ENCODE measurements around the gene PIAS4. TPM values are rescaled to one million over a fixed set of nuclear protein-coding genes. Genes with fewer than 3 reads are reported as not detected.

PIAS4 gene
- total and polyA plus RNA-seq, 10 of the 15 experiments (the other 5 are each of a cell fraction or from before 2014, with no cell fraction given) = 0.13 to 25.1 (median 11.3) TPM

GRCh38 chr19:4068047-4068966, 60.8 kb downstream of the PIAS4 start:
- intact Hi-C loops (cut with micrococcal nuclease; ENCODE audit: unreplicated experiment) = loop anchor here (2.0 to 10.0 kb wide), 3 partner anchors 46 to 116 kb away; partner anchors contain the start of genes ANKRD24, EEF2 and SIRT6
- in situ Hi-C loops (cut with MboI) = no loop called here
- H2AFZ ChIP-seq (ENCODE audit: control insufficient read depth, low read depth, low read length) = no peak overlapping the region
- peaks cover 19% of the 10 kb centered on the region for H3K79me2 ChIP-seq (ENCODE audit: control insufficient read depth, insufficient read depth, low read length)
- H3K36me3 ChIP-seq (ENCODE audit: control insufficient read depth in 2 of 2, insufficient read depth in 2 of 2, low read length in 1 of 2) = 0 out of 4 replicates have a peak, but pooled peaks cover 0 to 4% of the 10 kb centered on the region in 2 experiments
- SMC1A ChIA-PET (ENCODE audit: uncharacterized antibody, unreplicated experiment) = interaction anchor here (0.7 kb wide), 1 partner anchor 10 kb away, joined by 3 read pairs; no protein-coding TSS in a partner anchor
- POLR2A ChIA-PET = interaction anchor here (0.6 to 2.8 kb wide), 2 partner anchors 41 to 473 kb away, joined by 3 to 8 read pairs; no protein-coding TSS in a partner anchor
- peak overlapping the region; percentile 79 for H3K4me2 ChIP-seq (ENCODE audit: control insufficient read depth, insufficient read depth)
- RAD21 ChIA-PET (ENCODE audit: unreplicated experiment) = no interaction called here
- H3K27me3 ChIP-seq (replicated peaks in 1 of 2; ENCODE audit: control insufficient read depth in 2 of 2, insufficient read depth in 2 of 2, low read length in 1 of 2) = no peaks in the 10 kb centered on the region; a peak in 1 of 4 replicates
- no peaks in the 10 kb centered on the region for H3K9me3 ChIP-seq (replicated peaks; ENCODE audit: control insufficient read depth, insufficient read depth, low read length)
- H3K4me3 ChIP-seq = peak overlapping the region; percentile 88
- peaks cover 5% of the 10 kb centered on the region; the same call in 1 of the 2 replicates for H4K20me1 ChIP-seq (ENCODE audit: control insufficient read depth, insufficient read depth)
- 12% methylated on average over 31 of the region's 31 CpGs for WGBS (ENCODE audit: insufficient coverage, insufficient replicate concordance, low lambda C conversion rate, missing lambda C conversion rate)
- ATAC-seq = no peak
- DNase-seq (ENCODE audit: low read depth, low spot score) = no peak
- CTCF ChIA-PET = interaction anchor here (0.6 kb wide), 1 partner anchor 27 kb away, joined by 3 read pairs; no protein-coding TSS in a partner anchor
- no peak for FAIRE-seq
- peaks cover 10% of the 10 kb centered on the region for H3K4me1 ChIP-seq (ENCODE audit: control insufficient read depth, insufficient read depth, low read length)
- no peak overlapping the region for H3K27ac ChIP-seq (ENCODE audit: control insufficient read depth, insufficient read depth)
- TF ChIP-seq EED (IDR thresholded peaks at IDR 0.05; ENCODE audit: low read depth) (no peak), IKZF2 (IDR thresholded peaks at IDR 0.05) (peak in 1 of 2 experiments; percentile 31; a peak in 1 of 4 replicates), IKZF1 (conservative IDR thresholded peaks at IDR 0.05) (peak; percentile 45; the same call in 1 of the 2 replicates), TARDBP (IDR thresholded peaks at IDR 0.05; ENCODE audit: borderline replicate concordance) (no peak), POLR2AphosphoS2 (IDR thresholded peaks at IDR 0.05; ENCODE audit: low read depth, low read length) (no peak), PAX5 (IDR thresholded peaks at IDR 0.05; ENCODE audit: borderline replicate concordance, low read depth, low read length) (no peak), CHD2 (IDR thresholded peaks at IDR 0.05; ENCODE audit: borderline replicate concordance, low read depth, low read length) (no peak), CTCF (IDR thresholded peaks at IDR 0.05 in 2 of 3, conservative IDR thresholded peaks at IDR 0.05 in 1 of 3; ENCODE audit: control insufficient read depth in 2 of 3, extremely low read depth in 1 of 3, insufficient read depth in 1 of 3, low read depth in 3 of 3, low read length in 3 of 3) (no peak), SUPT20H (IDR thresholded peaks at IDR 0.05; ENCODE audit: borderline replicate concordance, control insufficient read depth, low read depth, low read length) (no peak), SIN3A (IDR thresholded peaks at IDR 0.05; ENCODE audit: low read depth, low read length) (no peak), HCFC1 (IDR thresholded peaks at IDR 0.05; ENCODE audit: low read length) (no peak), SPI1 (IDR thresholded peaks at IDR 0.05; ENCODE audit: borderline replicate concordance, insufficient read depth, low read depth, low read length) (peak; percentile 37; the same call in 1 of the 2 replicates), CBX3 (IDR thresholded peaks at IDR 0.05; ENCODE audit: borderline replicate concordance, low read depth) (no peak)
- TF ChIP-seq, protein P1, sequence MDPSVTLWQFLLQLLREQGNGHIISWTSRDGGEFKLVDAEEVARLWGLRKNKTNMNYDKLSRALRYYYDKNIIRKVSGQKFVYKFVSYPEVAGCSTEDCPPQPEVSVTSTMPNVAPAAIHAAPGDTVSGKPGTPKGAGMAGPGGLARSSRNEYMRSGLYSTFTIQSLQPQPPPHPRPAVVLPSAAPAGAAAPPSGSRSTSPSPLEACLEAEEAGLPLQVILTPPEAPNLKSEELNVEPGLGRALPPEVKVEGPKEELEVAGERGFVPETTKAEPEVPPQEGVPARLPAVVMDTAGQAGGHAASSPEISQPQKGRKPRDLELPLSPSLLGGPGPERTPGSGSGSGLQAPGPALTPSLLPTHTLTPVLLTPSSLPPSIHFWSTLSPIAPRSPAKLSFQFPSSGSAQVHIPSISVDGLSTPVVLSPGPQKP (IDR thresholded peaks at IDR 0.05; ENCODE audit: low read depth, low read length) = no peak
- BruUV-seq (replicated peaks) = no TSS peak
- H3K9ac ChIP-seq (ENCODE audit: control insufficient read depth, insufficient read depth, low read length) = no peak overlapping the region
